Liver (tissue), 9 donors: ENCODE data around the gene NOS3. TPM values are rescaled to one million over a fixed set of nuclear protein-coding genes. Genes with fewer than 3 reads are reported as not detected.

Experiments
- DNase-seq: peaks from one replicate; pipeline ENCODE4 v3.0.0-alpha.2; 2017; ENCODE audit warnings: low spot score
- H3K27ac ChIP-seq, 2 donors: one replicate each; pipeline ENCODE4 v1.7.0; 2013; ENCODE audit warnings: inconsistent platforms in 2 of 2, low read length in 2 of 2, control low read depth in 1 of 2, low read depth in 1 of 2, mild to moderate bottlenecking in 1 of 2
- H3K27me3 ChIP-seq, 4 donors: one replicate each; pipeline versions ENCODE4 v1.6.1 to v1.7.0; 2013; ENCODE audit warnings: low read length in 3 of 4, inconsistent platforms in 1 of 4, mild to moderate bottlenecking in 1 of 4, moderate library complexity in 1 of 4; ENCODE audit not compliant: control insufficient read depth in 4 of 4, insufficient read depth in 4 of 4
- H3K36me3 ChIP-seq, 4 donors: one replicate each; pipeline versions ENCODE4 v1.6.1 to v1.7.0; 2013; ENCODE audit warnings: low read length in 3 of 4, mild to moderate bottlenecking in 3 of 4, low read depth in 1 of 4, moderate library complexity in 1 of 4; ENCODE audit not compliant: control insufficient read depth in 4 of 4, insufficient read depth in 3 of 4
- H3K4me1 ChIP-seq, 4 donors: one replicate each; pipeline versions ENCODE4 v1.6.1 to v1.7.0; 2013; ENCODE audit warnings: low read length in 3 of 4, mild to moderate bottlenecking in 3 of 4, moderate library complexity in 1 of 4; ENCODE audit not compliant: control insufficient read depth in 4 of 4, insufficient read depth in 4 of 4
- H3K4me3 ChIP-seq, 3 donors: one replicate each; pipeline versions ENCODE4 v1.6.1 to v1.7.0; 2013; ENCODE audit warnings: low read length in 3 of 3, control low read depth in 1 of 3, low read depth in 1 of 3, mild to moderate bottlenecking in 1 of 3
- H3K9ac ChIP-seq, 2 donors: one replicate each; pipeline ENCODE4 v1.7.0; 2013; ENCODE audit warnings: low read length in 2 of 2, mild to moderate bottlenecking in 2 of 2, moderate library complexity in 2 of 2, control low read depth in 1 of 2, low read depth in 1 of 2
- H3K9me3 ChIP-seq, 4 donors: one replicate each; pipeline versions ENCODE4 v1.6.1 to v1.7.0; 2013; ENCODE audit warnings: low read length in 3 of 4; ENCODE audit not compliant: control insufficient read depth in 4 of 4
- EGR1 ChIP-seq, 2 donors: IDR thresholded peaks; 2 replicates each; pipeline ENCODE4 v1.6.1; 2016 to 2018; ENCODE audit warnings: antibody characterized with exemption in 2 of 2, low read depth in 2 of 2
- FOXA1 ChIP-seq: IDR thresholded peaks from 2 replicates; pipeline ENCODE4 v1.6.1; 2016; ENCODE audit warnings: antibody characterized with exemption
- FOXA2 ChIP-seq: IDR thresholded peaks from 2 replicates; pipeline ENCODE4 v1.6.1; 2016; ENCODE audit warnings: antibody characterized with exemption
- GABPA ChIP-seq, 2 donors: IDR thresholded peaks in 1 of 2; conservative IDR thresholded peaks in 1 of 2; 2 replicates each; pipeline ENCODE4 v1.6.1; 2016; ENCODE audit warnings: antibody characterized with exemption in 2 of 2, mild to moderate bottlenecking in 1 of 2, moderate library complexity in 1 of 2
- HNF4A ChIP-seq, 2 donors: conservative IDR thresholded peaks; 2 replicates each; pipeline ENCODE4 v1.6.1; 2016; ENCODE audit warnings: antibody characterized with exemption in 2 of 2, mild to moderate bottlenecking in 2 of 2
- HNF4G ChIP-seq: IDR thresholded peaks from 2 replicates; pipeline ENCODE4 v1.6.1; 2016; ENCODE audit warnings: antibody characterized with exemption
- JUND ChIP-seq, 2 donors: IDR thresholded peaks; 2 replicates each; pipeline ENCODE4 v1.6.1; 2016; ENCODE audit warnings: antibody characterized with exemption in 2 of 2
- NR2F2 ChIP-seq: IDR thresholded peaks from 2 replicates; pipeline ENCODE4 v1.6.1; 2016; ENCODE audit warnings: antibody characterized with exemption
- RAD21 ChIP-seq, 2 donors: IDR thresholded peaks; 2 replicates each; pipeline ENCODE4 v1.6.1; 2016; ENCODE audit warnings: antibody characterized with exemption in 2 of 2, mild to moderate bottlenecking in 2 of 2
- RXRA ChIP-seq, 2 donors: IDR thresholded peaks; 2 replicates each; pipeline ENCODE4 v1.6.1; 2017 to 2018; ENCODE audit warnings: antibody characterized with exemption in 2 of 2, mild to moderate bottlenecking in 1 of 2
- SP1 ChIP-seq: IDR thresholded peaks from 2 replicates; pipeline ENCODE4 v1.6.1; 2018; ENCODE audit warnings: antibody characterized with exemption, mild to moderate bottlenecking
- TAF1 ChIP-seq: conservative IDR thresholded peaks from 2 replicates; pipeline ENCODE4 v1.6.1; 2016; ENCODE audit warnings: antibody characterized with exemption, mild to moderate bottlenecking
- YY1 ChIP-seq: IDR thresholded peaks from 2 replicates; pipeline ENCODE4 v1.6.1; 2016; ENCODE audit warnings: antibody characterized with exemption, mild to moderate bottlenecking
- WGBS: extraction: QIAGEN DNeasy Blood & Tissue Kit; methylation state at CpG from one replicate; pipeline ENCODE4 v1.1.7; 2013; 5-methylcytosine and 5-hydroxymethylcytosine counted together
- polyA plus RNA-seq, 2 donors: library from polyadenylated mRNA; stranded (reverse) in 1 of 2; unstranded in 1 of 2; fragments of 200-250 nt in 1 of 2; fragments of >200 nt in 1 of 2; fragmentation: Nextera tagmentation in 1 of 2; extraction: Ambion mirVana in 1 of 2; gene quantifications; one replicate each; pipeline versions ENCODE4 v1.2.1 to v1.2.3, GENCODE V29; 2013 to 2015
- total RNA-seq, 2 donors: library from RNA; depleted of rRNA; stranded (reverse); fragments of >200 nt; gene quantifications; one replicate each; pipeline ENCODE4 v1.2.3, GENCODE V29; 2014
- TF ChIP-seq, protein P1 (sequence below): IDR thresholded peaks from 2 replicates; pipeline ENCODE4 v1.6.1; 2016; ENCODE audit warnings: antibody characterized with exemption, mild to moderate bottlenecking
- TF ChIP-seq, protein P2 (sequence below): fragments of 150-350 bp; IDR thresholded peaks from 2 replicates; pipeline ENCODE4 v1.5.1; 2017; ENCODE audit warnings: improper control_type of control experiment, low read depth, low read length; ENCODE audit not compliant: missing input control
- TF ChIP-seq, protein P3 (sequence below): IDR thresholded peaks from 2 replicates; pipeline ENCODE4 v1.6.1; 2016; ENCODE audit warnings: antibody characterized with exemption
- TF ChIP-seq, protein P4 (sequence below): IDR thresholded peaks from 2 replicates; pipeline ENCODE4 v1.6.1; 2016; ENCODE audit warnings: antibody characterized with exemption
- TF ChIP-seq, protein P5 (sequence below): IDR thresholded peaks from 2 replicates; pipeline ENCODE4 v1.6.1; 2016; ENCODE audit warnings: antibody characterized with exemption
- donor health status: healthy.
- donor health status: healthy.
- donor health status: healthy.
- donor health status: healthy.
- donor health status: healthy.

The NOS3 gene
- total and polyA plus RNA-seq, 4 donors: 1.6 to 6.1 (median 5.1) TPM

DNA sequence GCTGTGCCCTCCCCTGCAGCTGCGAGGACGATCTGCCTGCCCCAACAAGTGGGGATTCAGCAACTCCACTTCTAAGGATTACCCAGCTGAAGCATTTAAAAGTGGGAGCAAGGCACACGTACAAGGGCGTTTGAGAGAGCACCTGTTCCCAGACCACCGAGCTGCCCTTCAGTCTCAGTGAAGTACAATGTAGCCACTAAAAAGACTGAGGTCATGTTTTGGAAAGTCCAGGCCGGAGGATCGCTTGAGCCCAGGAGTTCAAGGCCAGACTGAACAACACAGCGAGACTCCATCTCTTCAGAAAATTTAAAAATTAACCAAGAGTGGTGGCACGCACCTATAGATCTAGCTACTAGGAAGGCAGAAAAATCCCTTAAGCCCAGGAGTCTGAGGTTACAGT lies 14.7 kb downstream of the NOS3 start:
- no peak for DNase-seq
- Histone ChIP-seq H3K27ac (no peak overlapping the region), H3K9ac (no peak overlapping the region), H3K4me1 (peaks cover 2 to 22% (median 7%) of the 10 kb centered on the region in 4 donors), H3K36me3 (no peaks in the 10 kb centered on the region), H3K4me3 (no peak overlapping the region), H3K27me3 (no peaks in the 10 kb centered on the region), H3K9me3 (no peaks in the 10 kb centered on the region)
- no peak for TF ChIP-seq SP1
- 69% methylated on average over 9 of the region's 9 CpGs for WGBS

DNA sequence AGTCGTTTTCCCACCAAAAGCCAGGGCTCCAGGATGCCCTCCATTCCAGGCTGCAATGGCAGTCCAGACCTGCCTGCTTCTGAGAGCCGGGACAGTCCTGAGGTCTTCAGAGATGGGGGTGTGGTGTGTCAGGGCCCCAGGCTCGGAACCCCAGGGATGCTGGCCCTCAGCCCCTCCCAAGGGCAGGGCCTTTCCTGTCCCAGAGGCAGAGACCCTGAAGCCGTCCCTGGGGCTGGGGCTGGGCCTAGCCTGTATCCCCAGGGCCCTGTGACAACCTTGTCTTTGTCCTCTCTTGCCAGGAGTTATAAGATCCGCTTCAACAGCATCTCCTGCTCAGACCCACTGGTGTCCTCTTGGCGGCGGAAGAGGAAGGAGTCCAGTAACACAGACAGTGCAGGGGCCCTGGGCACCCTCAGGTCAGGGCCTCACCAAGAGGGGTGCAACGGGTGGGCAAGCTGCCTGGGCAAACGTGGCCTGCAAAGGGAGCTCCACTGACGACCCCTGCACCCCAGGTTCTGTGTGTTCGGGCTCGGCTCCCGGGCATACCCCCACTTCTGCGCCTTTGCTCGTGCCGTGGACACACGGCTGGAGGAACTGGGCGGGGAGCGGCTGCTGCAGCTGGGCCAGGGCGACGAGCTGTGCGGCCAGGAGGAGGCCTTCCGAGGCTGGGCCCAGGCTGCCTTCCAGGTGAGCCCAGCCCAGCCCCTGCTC lies 15.9 kb downstream of the NOS3 start:
- no peaks in the 10 kb centered on the region for H3K36me3 ChIP-seq
- 80% methylated on average over 23 of the region's 23 CpGs for WGBS
- no peak for DNase-seq
- H3K9me3 ChIP-seq: no peaks in the 10 kb centered on the region
- peaks cover 2 to 22% (median 7%) of the 10 kb centered on the region in 4 donors for H3K4me1 ChIP-seq
- TF ChIP-seq HNF4A (conservative IDR thresholded peaks at IDR 0.05) (no peak), YY1 (no peak), SP1 (no peak), FOXA1 (no peak), EGR1 (IDR thresholded peaks at IDR 0.05; ENCODE audit: low read depth in 2 of 2) (no peak), RAD21 (IDR thresholded peaks at IDR 0.05) (no peak), RXRA (IDR thresholded peaks at IDR 0.05) (no peak), TAF1 (no peak), HNF4G (no peak), FOXA2 (no peak), JUND (IDR thresholded peaks at IDR 0.05) (no peak), NR2F2 (no peak), GABPA (IDR thresholded peaks at IDR 0.05 in 1 of 2, conservative IDR thresholded peaks at IDR 0.05 in 1 of 2) (no peak)
- TF ChIP-seq, protein P1, sequence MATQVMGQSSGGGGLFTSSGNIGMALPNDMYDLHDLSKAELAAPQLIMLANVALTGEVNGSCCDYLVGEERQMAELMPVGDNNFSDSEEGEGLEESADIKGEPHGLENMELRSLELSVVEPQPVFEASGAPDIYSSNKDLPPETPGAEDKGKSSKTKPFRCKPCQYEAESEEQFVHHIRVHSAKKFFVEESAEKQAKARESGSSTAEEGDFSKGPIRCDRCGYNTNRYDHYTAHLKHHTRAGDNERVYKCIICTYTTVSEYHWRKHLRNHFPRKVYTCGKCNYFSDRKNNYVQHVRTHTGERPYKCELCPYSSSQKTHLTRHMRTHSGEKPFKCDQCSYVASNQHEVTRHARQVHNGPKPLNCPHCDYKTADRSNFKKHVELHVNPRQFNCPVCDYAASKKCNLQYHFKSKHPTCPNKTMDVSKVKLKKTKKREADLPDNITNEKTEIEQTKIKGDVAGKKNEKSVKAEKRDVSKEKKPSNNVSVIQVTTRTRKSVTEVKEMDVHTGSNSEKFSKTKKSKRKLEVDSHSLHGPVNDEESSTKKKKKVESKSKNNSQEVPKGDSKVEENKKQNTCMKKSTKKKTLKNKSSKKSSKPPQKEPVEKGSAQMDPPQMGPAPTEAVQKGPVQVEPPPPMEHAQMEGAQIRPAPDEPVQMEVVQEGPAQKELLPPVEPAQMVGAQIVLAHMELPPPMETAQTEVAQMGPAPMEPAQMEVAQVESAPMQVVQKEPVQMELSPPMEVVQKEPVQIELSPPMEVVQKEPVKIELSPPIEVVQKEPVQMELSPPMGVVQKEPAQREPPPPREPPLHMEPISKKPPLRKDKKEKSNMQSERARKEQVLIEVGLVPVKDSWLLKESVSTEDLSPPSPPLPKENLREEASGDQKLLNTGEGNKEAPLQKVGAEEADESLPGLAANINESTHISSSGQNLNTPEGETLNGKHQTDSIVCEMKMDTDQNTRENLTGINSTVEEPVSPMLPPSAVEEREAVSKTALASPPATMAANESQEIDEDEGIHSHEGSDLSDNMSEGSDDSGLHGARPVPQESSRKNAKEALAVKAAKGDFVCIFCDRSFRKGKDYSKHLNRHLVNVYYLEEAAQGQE: no peak
- TF ChIP-seq, protein P2, sequence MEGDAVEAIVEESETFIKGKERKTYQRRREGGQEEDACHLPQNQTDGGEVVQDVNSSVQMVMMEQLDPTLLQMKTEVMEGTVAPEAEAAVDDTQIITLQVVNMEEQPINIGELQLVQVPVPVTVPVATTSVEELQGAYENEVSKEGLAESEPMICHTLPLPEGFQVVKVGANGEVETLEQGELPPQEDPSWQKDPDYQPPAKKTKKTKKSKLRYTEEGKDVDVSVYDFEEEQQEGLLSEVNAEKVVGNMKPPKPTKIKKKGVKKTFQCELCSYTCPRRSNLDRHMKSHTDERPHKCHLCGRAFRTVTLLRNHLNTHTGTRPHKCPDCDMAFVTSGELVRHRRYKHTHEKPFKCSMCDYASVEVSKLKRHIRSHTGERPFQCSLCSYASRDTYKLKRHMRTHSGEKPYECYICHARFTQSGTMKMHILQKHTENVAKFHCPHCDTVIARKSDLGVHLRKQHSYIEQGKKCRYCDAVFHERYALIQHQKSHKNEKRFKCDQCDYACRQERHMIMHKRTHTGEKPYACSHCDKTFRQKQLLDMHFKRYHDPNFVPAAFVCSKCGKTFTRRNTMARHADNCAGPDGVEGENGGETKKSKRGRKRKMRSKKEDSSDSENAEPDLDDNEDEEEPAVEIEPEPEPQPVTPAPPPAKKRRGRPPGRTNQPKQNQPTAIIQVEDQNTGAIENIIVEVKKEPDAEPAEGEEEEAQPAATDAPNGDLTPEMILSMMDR: no peak
- TF ChIP-seq, protein P3, sequence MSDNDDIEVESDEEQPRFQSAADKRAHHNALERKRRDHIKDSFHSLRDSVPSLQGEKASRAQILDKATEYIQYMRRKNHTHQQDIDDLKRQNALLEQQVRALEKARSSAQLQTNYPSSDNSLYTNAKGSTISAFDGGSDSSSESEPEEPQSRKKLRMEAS: no peak
- TF ChIP-seq, protein P4, sequence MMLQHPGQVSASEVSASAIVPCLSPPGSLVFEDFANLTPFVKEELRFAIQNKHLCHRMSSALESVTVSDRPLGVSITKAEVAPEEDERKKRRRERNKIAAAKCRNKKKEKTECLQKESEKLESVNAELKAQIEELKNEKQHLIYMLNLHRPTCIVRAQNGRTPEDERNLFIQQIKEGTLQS: no peak
- TF ChIP-seq, protein P5, sequence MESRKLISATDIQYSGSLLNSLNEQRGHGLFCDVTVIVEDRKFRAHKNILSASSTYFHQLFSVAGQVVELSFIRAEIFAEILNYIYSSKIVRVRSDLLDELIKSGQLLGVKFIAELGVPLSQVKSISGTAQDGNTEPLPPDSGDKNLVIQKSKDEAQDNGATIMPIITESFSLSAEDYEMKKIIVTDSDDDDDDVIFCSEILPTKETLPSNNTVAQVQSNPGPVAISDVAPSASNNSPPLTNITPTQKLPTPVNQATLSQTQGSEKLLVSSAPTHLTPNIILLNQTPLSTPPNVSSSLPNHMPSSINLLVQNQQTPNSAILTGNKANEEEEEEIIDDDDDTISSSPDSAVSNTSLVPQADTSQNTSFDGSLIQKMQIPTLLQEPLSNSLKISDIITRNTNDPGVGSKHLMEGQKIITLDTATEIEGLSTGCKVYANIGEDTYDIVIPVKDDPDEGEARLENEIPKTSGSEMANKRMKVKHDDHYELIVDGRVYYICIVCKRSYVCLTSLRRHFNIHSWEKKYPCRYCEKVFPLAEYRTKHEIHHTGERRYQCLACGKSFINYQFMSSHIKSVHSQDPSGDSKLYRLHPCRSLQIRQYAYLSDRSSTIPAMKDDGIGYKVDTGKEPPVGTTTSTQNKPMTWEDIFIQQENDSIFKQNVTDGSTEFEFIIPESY: no peak
- no peak overlapping the region for H3K9ac ChIP-seq
- H3K4me3 ChIP-seq: no peak overlapping the region
- no peaks in the 10 kb centered on the region for H3K27me3 ChIP-seq
- H3K27ac ChIP-seq: no peak overlapping the region
